SK-N-SH treated with all-trans-retinoic acid at 6 μM for 48 hours (cell line): ENCODE data around the gene TOMM34.

ENCODE experiments used
- ATAC-seq: fragments of 200-7000 bp; cut with Tn5 transposase; 3 replicates; pipeline ENCODE4 v1.9.1; 2020; ENCODE audit warnings: mild to moderate bottlenecking, moderate library complexity
- BACH2 ChIP-seq: fragments of 250-450 bp; sonication (Bioruptor Pico); IDR thresholded peaks from 2 replicates; pipeline ENCODE4 v1.9.0; 2021; ENCODE audit warnings: mild to moderate bottlenecking, borderline replicate concordance
- CREB5 ChIP-seq: fragments of 250-450 bp; sonication (Bioruptor Pico); IDR thresholded peaks from 2 replicates; pipeline ENCODE4 v1.5.1; 2020; ENCODE audit warnings: low read depth, mild to moderate bottlenecking, moderate library complexity
- CSDC2 ChIP-seq: fragments of 250-450 bp; sonication (Bioruptor Pico); IDR thresholded peaks from 2 replicates; pipeline ENCODE4 v1.5.0; 2020; ENCODE audit warnings: mild to moderate bottlenecking, moderate library complexity
- ESRRG ChIP-seq: fragments of 250-450 bp; sonication (Bioruptor Pico); IDR thresholded peaks from 2 replicates; pipeline ENCODE4 v1.6.1; 2021; ENCODE audit warnings: mild to moderate bottlenecking
- GLIS3 ChIP-seq: fragments of 250-450 bp; sonication (Bioruptor Pico); IDR thresholded peaks from 2 replicates; pipeline ENCODE4 v1.5.0; 2020; ENCODE audit warnings: mild to moderate bottlenecking, moderate library complexity
- ISL1 ChIP-seq: fragments of 250-450 bp; sonication (Bioruptor Pico); IDR thresholded peaks from 2 replicates; pipeline ENCODE4 v2.1.2; 2022; ENCODE audit warnings: mild to moderate bottlenecking, moderate library complexity
- OSR1 ChIP-seq: fragments of 250-450 bp; sonication (Bioruptor Pico); IDR thresholded peaks from 2 replicates; pipeline ENCODE4 v1.8.0; 2022; ENCODE audit warnings: moderate library complexity, mild to moderate bottlenecking, inconsistent platforms
- PATZ1 ChIP-seq: fragments of 250-450 bp; sonication (Bioruptor Pico); IDR thresholded peaks from 2 replicates; pipeline ENCODE4 v1.8.0; 2020; ENCODE audit warnings: mild to moderate bottlenecking, moderate library complexity, borderline replicate concordance
- PPARA ChIP-seq: fragments of 250-450 bp; sonication (Bioruptor Pico); IDR thresholded peaks from 2 replicates; pipeline ENCODE4 v1.5.0; 2020; ENCODE audit warnings: mild to moderate bottlenecking, borderline replicate concordance
- RARB ChIP-seq: fragments of 250-450 bp; sonication (Bioruptor Pico); IDR thresholded peaks from 2 replicates; pipeline ENCODE4 v1.8.0; 2021; ENCODE audit warnings: mild to moderate bottlenecking, moderate library complexity
- SNAI2 ChIP-seq: fragments of 250-450 bp; sonication (Bioruptor Pico); IDR thresholded peaks from 2 replicates; pipeline ENCODE4 v1.5.0; 2020; ENCODE audit warnings: mild to moderate bottlenecking, moderate library complexity
- TCF4 ChIP-seq: fragments of 250-450 bp; sonication (Bioruptor Pico); IDR thresholded peaks from 2 replicates; pipeline ENCODE4 v1.8.0; 2021; ENCODE audit warnings: mild to moderate bottlenecking, moderate library complexity, borderline replicate concordance
- TOX ChIP-seq: fragments of 250-450 bp; sonication (Bioruptor Pico); IDR thresholded peaks from 2 replicates; pipeline ENCODE4 v1.8.0; 2021; ENCODE audit warnings: mild to moderate bottlenecking, moderate library complexity, borderline replicate concordance
- ZFP3 ChIP-seq: fragments of 250-450 bp; sonication (Bioruptor Pico); IDR thresholded peaks from 2 replicates; pipeline ENCODE4 v1.5.0; 2020; ENCODE audit warnings: mild to moderate bottlenecking, moderate library complexity
- ZFP30 ChIP-seq: fragments of 450-650 bp; formaldehyde crosslinking; IDR thresholded peaks from 2 replicates; pipeline ENCODE4 v1.5.0; 2022; ENCODE audit warnings: mild to moderate bottlenecking, moderate library complexity
- ZNF70 ChIP-seq: fragments of 450-650 bp; formaldehyde crosslinking; IDR thresholded peaks from 2 replicates; pipeline ENCODE4 v1.5.0; 2020; ENCODE audit warnings: mild to moderate bottlenecking, moderate library complexity
- ZNF8 ChIP-seq: fragments of 450-650 bp; formaldehyde crosslinking; IDR thresholded peaks from 2 replicates; pipeline ENCODE4 v1.5.0; 2020; ENCODE audit warnings: mild to moderate bottlenecking, moderate library complexity
- TF ChIP-seq, protein P1 (sequence below): fragments of 250-450 bp; sonication (Bioruptor Pico); IDR thresholded peaks from 2 replicates; pipeline ENCODE4 v1.5.0; 2020; ENCODE audit warnings: mild to moderate bottlenecking, moderate library complexity
- TF ChIP-seq, protein P2 (sequence below): fragments of 250-450 bp; sonication (Bioruptor Pico); IDR thresholded peaks from 2 replicates; pipeline ENCODE4 v1.8.0; 2021; ENCODE audit warnings: low read depth, mild to moderate bottlenecking, moderate library complexity, borderline replicate concordance

Gene TOMM34

GRCh38 chr20:44958276-44958675, 1.9 kb downstream of the TOMM34 start (continued):
- TF ChIP-seq, protein P1, sequence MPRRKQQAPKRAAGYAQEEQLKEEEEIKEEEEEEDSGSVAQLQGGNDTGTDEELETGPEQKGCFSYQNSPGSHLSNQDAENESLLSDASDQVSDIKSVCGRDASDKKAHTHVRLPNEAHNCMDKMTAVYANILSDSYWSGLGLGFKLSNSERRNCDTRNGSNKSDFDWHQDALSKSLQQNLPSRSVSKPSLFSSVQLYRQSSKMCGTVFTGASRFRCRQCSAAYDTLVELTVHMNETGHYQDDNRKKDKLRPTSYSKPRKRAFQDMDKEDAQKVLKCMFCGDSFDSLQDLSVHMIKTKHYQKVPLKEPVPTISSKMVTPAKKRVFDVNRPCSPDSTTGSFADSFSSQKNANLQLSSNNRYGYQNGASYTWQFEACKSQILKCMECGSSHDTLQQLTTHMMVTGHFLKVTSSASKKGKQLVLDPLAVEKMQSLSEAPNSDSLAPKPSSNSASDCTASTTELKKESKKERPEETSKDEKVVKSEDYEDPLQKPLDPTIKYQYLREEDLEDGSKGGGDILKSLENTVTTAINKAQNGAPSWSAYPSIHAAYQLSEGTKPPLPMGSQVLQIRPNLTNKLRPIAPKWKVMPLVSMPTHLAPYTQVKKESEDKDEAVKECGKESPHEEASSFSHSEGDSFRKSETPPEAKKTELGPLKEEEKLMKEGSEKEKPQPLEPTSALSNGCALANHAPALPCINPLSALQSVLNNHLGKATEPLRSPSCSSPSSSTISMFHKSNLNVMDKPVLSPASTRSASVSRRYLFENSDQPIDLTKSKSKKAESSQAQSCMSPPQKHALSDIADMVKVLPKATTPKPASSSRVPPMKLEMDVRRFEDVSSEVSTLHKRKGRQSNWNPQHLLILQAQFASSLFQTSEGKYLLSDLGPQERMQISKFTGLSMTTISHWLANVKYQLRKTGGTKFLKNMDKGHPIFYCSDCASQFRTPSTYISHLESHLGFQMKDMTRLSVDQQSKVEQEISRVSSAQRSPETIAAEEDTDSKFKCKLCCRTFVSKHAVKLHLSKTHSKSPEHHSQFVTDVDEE (CRISPR knock-in tag): no peak
- no peak for TF ChIP-seq GLIS3 (CRISPR knock-in tag)
- no peak for TF ChIP-seq ZFP30 (CRISPR knock-in tag)

GRCh38 chr20:44956410-44956809, 3.8 kb downstream of the TOMM34 start:
- TF ChIP-seq ZNF8 (CRISPR knock-in tag) (no peak), RARB (no peak), ZNF70 (CRISPR knock-in tag) (no peak), ISL1 (no peak), ZFP3 (CRISPR knock-in tag) (no peak), BACH2 (CRISPR knock-in tag) (no peak), PATZ1 (CRISPR knock-in tag) (no peak), CSDC2 (CRISPR knock-in tag) (no peak), TOX (CRISPR knock-in tag) (no peak), PPARA (CRISPR knock-in tag) (no peak)
- TF ChIP-seq, protein P1 (CRISPR knock-in tag): no peak
- TF ChIP-seq, protein P2, sequence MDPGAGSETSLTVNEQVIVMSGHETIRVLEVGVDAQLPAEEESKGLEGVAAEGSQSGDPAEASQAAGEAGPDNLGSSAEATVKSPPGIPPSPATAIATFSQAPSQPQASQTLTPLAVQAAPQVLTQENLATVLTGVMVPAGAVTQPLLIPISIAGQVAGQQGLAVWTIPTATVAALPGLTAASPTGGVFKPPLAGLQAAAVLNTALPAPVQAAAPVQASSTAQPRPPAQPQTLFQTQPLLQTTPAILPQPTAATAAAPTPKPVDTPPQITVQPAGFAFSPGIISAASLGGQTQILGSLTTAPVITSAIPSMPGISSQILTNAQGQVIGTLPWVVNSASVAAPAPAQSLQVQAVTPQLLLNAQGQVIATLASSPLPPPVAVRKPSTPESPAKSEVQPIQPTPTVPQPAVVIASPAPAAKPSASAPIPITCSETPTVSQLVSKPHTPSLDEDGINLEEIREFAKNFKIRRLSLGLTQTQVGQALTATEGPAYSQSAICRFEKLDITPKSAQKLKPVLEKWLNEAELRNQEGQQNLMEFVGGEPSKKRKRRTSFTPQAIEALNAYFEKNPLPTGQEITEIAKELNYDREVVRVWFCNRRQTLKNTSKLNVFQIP: no peak
- no peak for ATAC-seq

DNA sequence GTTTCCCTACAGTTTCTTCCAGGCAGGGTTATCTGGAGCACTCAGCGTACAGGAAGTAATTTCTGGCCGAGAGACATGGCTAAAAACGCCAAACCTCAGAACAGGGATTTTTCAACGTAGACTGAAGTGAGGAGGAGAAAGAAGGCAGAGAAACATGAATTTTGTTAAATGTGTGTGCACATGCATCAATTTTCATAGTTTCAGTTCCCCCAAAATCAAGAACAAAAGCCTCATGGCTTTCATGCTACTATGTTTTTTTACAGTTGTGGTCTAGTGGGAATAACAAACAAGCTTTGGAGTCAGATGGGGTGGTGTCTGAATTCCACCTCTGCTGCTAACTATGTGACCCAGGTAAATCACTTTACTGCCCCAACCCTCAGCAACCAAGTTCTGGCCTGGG, 4.9 kb downstream of the TOMM34 start:
- no peak for ATAC-seq
- no peak for TF ChIP-seq ZNF8 (CRISPR knock-in tag)
- no peak for TF ChIP-seq PATZ1 (CRISPR knock-in tag)
- no peak for TF ChIP-seq PPARA (CRISPR knock-in tag)
- TF ChIP-seq ZFP3 (CRISPR knock-in tag): no peak
- TF ChIP-seq ESRRG (CRISPR knock-in tag): no peak
- no peak for TF ChIP-seq CREB5
- no peak for TF ChIP-seq ISL1
- no peak for TF ChIP-seq SNAI2 (CRISPR knock-in tag)
- TF ChIP-seq OSR1 (CRISPR knock-in tag): no peak
- no peak for TF ChIP-seq BACH2 (CRISPR knock-in tag)
- no peak for TF ChIP-seq GLIS3 (CRISPR knock-in tag)
- TF ChIP-seq TCF4 (CRISPR knock-in tag): no peak
